ENCODE results near the gene GATC. TPM values are rescaled to one million over a fixed set of nuclear protein-coding genes. Genes with fewer than 3 reads are reported as not detected.

The GATC gene
- total and polyA plus RNA-seq, 10 of the 15 experiments (the other 5 are each of a cell fraction or from before 2014, with no cell fraction given), result 5.1 to 40.3 (median 22.9) TPM

GRCh38 chr12:120445911-120446843 lies at the start of gene GATC, which contains the start of gene TRIAP1 (continued):
- TF ChIP-seq TCF7 (IDR thresholded peaks at IDR 0.05; ENCODE audit: borderline replicate concordance), result no peak
- TF ChIP-seq, protein P1, sequence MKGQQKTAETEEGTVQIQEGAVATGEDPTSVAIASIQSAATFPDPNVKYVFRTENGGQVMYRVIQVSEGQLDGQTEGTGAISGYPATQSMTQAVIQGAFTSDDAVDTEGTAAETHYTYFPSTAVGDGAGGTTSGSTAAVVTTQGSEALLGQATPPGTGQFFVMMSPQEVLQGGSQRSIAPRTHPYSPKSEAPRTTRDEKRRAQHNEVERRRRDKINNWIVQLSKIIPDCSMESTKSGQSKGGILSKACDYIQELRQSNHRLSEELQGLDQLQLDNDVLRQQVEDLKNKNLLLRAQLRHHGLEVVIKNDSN (IDR thresholded peaks at IDR 0.05; ENCODE audit: borderline replicate concordance, extremely low read length, insufficient read depth, low read depth, low read length), result no peak
- peak; percentile 49 for TF ChIP-seq NR2C1 (IDR thresholded peaks at IDR 0.05)
- TF ChIP-seq, protein P2, sequence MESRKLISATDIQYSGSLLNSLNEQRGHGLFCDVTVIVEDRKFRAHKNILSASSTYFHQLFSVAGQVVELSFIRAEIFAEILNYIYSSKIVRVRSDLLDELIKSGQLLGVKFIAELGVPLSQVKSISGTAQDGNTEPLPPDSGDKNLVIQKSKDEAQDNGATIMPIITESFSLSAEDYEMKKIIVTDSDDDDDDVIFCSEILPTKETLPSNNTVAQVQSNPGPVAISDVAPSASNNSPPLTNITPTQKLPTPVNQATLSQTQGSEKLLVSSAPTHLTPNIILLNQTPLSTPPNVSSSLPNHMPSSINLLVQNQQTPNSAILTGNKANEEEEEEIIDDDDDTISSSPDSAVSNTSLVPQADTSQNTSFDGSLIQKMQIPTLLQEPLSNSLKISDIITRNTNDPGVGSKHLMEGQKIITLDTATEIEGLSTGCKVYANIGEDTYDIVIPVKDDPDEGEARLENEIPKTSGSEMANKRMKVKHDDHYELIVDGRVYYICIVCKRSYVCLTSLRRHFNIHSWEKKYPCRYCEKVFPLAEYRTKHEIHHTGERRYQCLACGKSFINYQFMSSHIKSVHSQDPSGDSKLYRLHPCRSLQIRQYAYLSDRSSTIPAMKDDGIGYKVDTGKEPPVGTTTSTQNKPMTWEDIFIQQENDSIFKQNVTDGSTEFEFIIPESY (IDR thresholded peaks at IDR 0.05), result no peak
- TF ChIP-seq MEF2B (IDR thresholded peaks at IDR 0.05; ENCODE audit: partially characterized antibody, poor library complexity, severe bottlenecking), result peak; percentile 47
- TF ChIP-seq SIX5 (IDR thresholded peaks at IDR 0.05; ENCODE audit: low read depth, low read length, severe bottlenecking), result peak; percentile 67
- peak; percentile 66; the same call in 1 of the 2 replicates for TF ChIP-seq ZNF207 (IDR thresholded peaks at IDR 0.05; ENCODE audit: borderline replicate concordance)
- no peak for TF ChIP-seq KDM1A (IDR thresholded peaks at IDR 0.05; ENCODE audit: borderline replicate concordance)
- TF ChIP-seq CREM (IDR thresholded peaks at IDR 0.05; ENCODE audit: low read depth), result peak; percentile 100
- peak in 1 of 2 experiments; percentile 80; a peak in 2 of 3 replicates for TF ChIP-seq EGR1 (IDR thresholded peaks at IDR 0.05; ENCODE audit: borderline replicate concordance in 1 of 2, low read depth in 2 of 2, low read length in 2 of 2)
- no peak; the same call in 1 of the 2 replicates for TF ChIP-seq ZNF384 (IDR thresholded peaks at IDR 0.05; ENCODE audit: borderline replicate concordance, low read depth, low read length)
- peak; percentile 68 for TF ChIP-seq ZBED1 (IDR thresholded peaks at IDR 0.05; ENCODE audit: borderline replicate concordance)
- no peak for TF ChIP-seq STAT3 (IDR thresholded peaks at IDR 0.05; ENCODE audit: low read depth, low read length)
- TF ChIP-seq RUNX3 (IDR thresholded peaks at IDR 0.05; ENCODE audit: low read length), result peak; percentile 93
- peak; percentile 77; the same call in 1 of the 2 replicates for TF ChIP-seq CHD1 (IDR thresholded peaks at IDR 0.05; ENCODE audit: low read depth, low read length)
- TF ChIP-seq MLLT1 (IDR thresholded peaks at IDR 0.05), result peak; percentile 92
- no peak for TF ChIP-seq USF2 (IDR thresholded peaks at IDR 0.05; ENCODE audit: borderline replicate concordance, low read depth, low read length)
- no peak for TF ChIP-seq ZNF622 (IDR thresholded peaks at IDR 0.05)
- TF ChIP-seq, protein P3, sequence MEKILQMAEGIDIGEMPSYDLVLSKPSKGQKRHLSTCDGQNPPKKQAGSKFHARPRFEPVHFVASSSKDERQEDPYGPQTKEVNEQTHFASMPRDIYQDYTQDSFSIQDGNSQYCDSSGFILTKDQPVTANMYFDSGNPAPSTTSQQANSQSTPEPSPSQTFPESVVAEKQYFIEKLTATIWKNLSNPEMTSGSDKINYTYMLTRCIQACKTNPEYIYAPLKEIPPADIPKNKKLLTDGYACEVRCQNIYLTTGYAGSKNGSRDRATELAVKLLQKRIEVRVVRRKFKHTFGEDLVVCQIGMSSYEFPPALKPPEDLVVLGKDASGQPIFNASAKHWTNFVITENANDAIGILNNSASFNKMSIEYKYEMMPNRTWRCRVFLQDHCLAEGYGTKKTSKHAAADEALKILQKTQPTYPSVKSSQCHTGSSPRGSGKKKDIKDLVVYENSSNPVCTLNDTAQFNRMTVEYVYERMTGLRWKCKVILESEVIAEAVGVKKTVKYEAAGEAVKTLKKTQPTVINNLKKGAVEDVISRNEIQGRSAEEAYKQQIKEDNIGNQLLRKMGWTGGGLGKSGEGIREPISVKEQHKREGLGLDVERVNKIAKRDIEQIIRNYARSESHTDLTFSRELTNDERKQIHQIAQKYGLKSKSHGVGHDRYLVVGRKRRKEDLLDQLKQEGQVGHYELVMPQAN (conservative IDR thresholded peaks at IDR 0.05), result peak; percentile 90
- TF ChIP-seq, protein P4, sequence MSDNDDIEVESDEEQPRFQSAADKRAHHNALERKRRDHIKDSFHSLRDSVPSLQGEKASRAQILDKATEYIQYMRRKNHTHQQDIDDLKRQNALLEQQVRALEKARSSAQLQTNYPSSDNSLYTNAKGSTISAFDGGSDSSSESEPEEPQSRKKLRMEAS (IDR thresholded peaks at IDR 0.05; ENCODE audit: low read depth, low read length), result peak; percentile 96

Measured in GM12878 (cell line).